HEK293 (cell line): Measurements from ENCODE around the gene WDR36.
A peak's percentile ranks its signal among the peaks of the same experiment; 100 is the strongest.

ENCODE experiments used
- CTCF ChIA-PET: fragments of 350-600 bp; formaldehyde crosslinking; extraction: SDS; loops from one replicate; lab custom pipeline; 2021; ENCODE audit warnings: antibody characterized with exemption; lab: Yijun Ruan, JAX
- POLR2A ChIA-PET: fragments of 300-600 bp; formaldehyde crosslinking; extraction: SDS; loops from one replicate; lab custom pipeline; 2020; ENCODE audit warnings: antibody characterized with exemption, inconsistent platforms; lab: Yijun Ruan, JAX
- H3K27ac ChIP-seq: fragments of 200-500 bp; sonication (Bioruptor generic); 2 replicates; pipeline ENCODE4 v1.5.1; 2014; ENCODE audit warnings: low read depth, low read length, control low read depth, inconsistent platforms; ENCODE audit errors: extremely low read depth
- H3K36me3 ChIP-seq, 2 experiments: fragments of 200-500 bp in 1 of 2; sonication (Bioruptor generic) in 1 of 2; 1 replicate in 1 of 2; 2 replicates in 1 of 2; pipeline ENCODE4 v1.5.1; 2014 to 2017; ENCODE audit warnings: inconsistent platforms in 2 of 2, low read length in 2 of 2; ENCODE audit not compliant: control insufficient read depth in 2 of 2, insufficient read depth in 1 of 2
- H3K4me1 ChIP-seq: fragments of 200-500 bp; sonication (Bioruptor generic); 2 replicates; pipeline ENCODE4 v1.5.1; 2014; ENCODE audit warnings: mild to moderate bottlenecking, low read length, inconsistent platforms; ENCODE audit not compliant: control insufficient read depth, insufficient read depth
- H3K4me3 ChIP-seq: 2 replicates; pipeline ENCODE4 v1.5.1; 2011; ENCODE audit warnings: low read depth, mild to moderate bottlenecking, control low read depth, low read length, moderate library complexity
- H3K9me3 ChIP-seq: fragments of 200-500 bp; sonication (Bioruptor generic); 2 replicates; pipeline ENCODE4 v1.5.1; 2014; ENCODE audit warnings: low read depth, low read length, inconsistent platforms; ENCODE audit not compliant: control insufficient read depth, insufficient read depth
- BCL11B ChIP-seq: fragments of 450-650 bp; formaldehyde crosslinking; IDR thresholded peaks from 2 replicates; pipeline ENCODE4 v1.5.1; 2016; ENCODE audit warnings: low read depth, missing biosample characterization, missing genetic modification characterization
- HOXA7 ChIP-seq: sonication (generic); formaldehyde crosslinking; IDR thresholded peaks from 2 replicates; pipeline ENCODE4 v1.8.1; 2022; ENCODE audit warnings: missing genetic modification reagents, borderline replicate concordance
- MYNN ChIP-seq: fragments of 450-650 bp; formaldehyde crosslinking; IDR thresholded peaks from 2 replicates; pipeline ENCODE4 v1.5.1; 2016; ENCODE audit warnings: missing biosample characterization, missing genetic modification characterization, borderline replicate concordance
- MZF1 ChIP-seq: fragments of 450-650 bp; formaldehyde crosslinking; IDR thresholded peaks from 2 replicates; pipeline ENCODE4 v1.5.1; 2017; ENCODE audit warnings: missing biosample characterization, missing genetic modification characterization, borderline replicate concordance
- PATZ1 ChIP-seq: fragments of 450-650 bp; formaldehyde crosslinking; IDR thresholded peaks from 2 replicates; pipeline ENCODE4 v1.5.1; 2016; ENCODE audit warnings: missing biosample characterization, missing genetic modification characterization
- PRDM1 ChIP-seq: fragments of 450-650 bp; formaldehyde crosslinking; IDR thresholded peaks from 2 replicates; pipeline ENCODE4; 2016; ENCODE audit warnings: missing biosample characterization, missing genetic modification characterization
- RBAK ChIP-seq: fragments of 450-650 bp; formaldehyde crosslinking; IDR thresholded peaks from 2 replicates; pipeline ENCODE4 v1.5.1; 2016; ENCODE audit warnings: missing biosample characterization, missing genetic modification characterization
- REST ChIP-seq: fragments of 450-650 bp; formaldehyde crosslinking; IDR thresholded peaks from 2 replicates; pipeline ENCODE4 v1.5.1; 2016; ENCODE audit warnings: missing biosample characterization, missing genetic modification characterization
- SP2 ChIP-seq: fragments of 450-650 bp; formaldehyde crosslinking; IDR thresholded peaks from 2 replicates; pipeline ENCODE4 v1.5.1; 2016; ENCODE audit warnings: missing biosample characterization, missing genetic modification characterization
- SP3 ChIP-seq: fragments of 450-650 bp; formaldehyde crosslinking; IDR thresholded peaks from 2 replicates; pipeline ENCODE4 v1.5.1; 2016; ENCODE audit warnings: missing biosample characterization, missing genetic modification characterization
- SP7 ChIP-seq: fragments of 450-650 bp; formaldehyde crosslinking; IDR thresholded peaks from 2 replicates; pipeline ENCODE4 v1.5.1; 2016; ENCODE audit warnings: missing biosample characterization, missing genetic modification characterization
- WT1 ChIP-seq: fragments of 450-650 bp; formaldehyde crosslinking; IDR thresholded peaks from 2 replicates; pipeline ENCODE4 v1.5.1; 2016; ENCODE audit warnings: missing biosample characterization, missing genetic modification characterization
- ZBTB8A ChIP-seq: fragments of 450-650 bp; formaldehyde crosslinking; IDR thresholded peaks from 2 replicates; pipeline ENCODE4 v1.5.1; 2016; ENCODE audit warnings: missing biosample characterization, missing genetic modification characterization
- ZFP3 ChIP-seq: fragments of 450-650 bp; formaldehyde crosslinking; IDR thresholded peaks from 2 replicates; pipeline ENCODE4 v1.5.1; 2016; ENCODE audit warnings: low read depth, missing biosample characterization, missing genetic modification characterization
- ZFP37 ChIP-seq: fragments of 450-650 bp; formaldehyde crosslinking; IDR thresholded peaks from 2 replicates; pipeline ENCODE4 v1.5.1; 2016; ENCODE audit warnings: missing biosample characterization, missing genetic modification characterization
- ZFP41 ChIP-seq: fragments of 450-650 bp; formaldehyde crosslinking; IDR thresholded peaks from 2 replicates; pipeline ENCODE4 v1.5.1; 2016; ENCODE audit warnings: missing biosample characterization, missing genetic modification characterization, borderline replicate concordance
- ZFP69B ChIP-seq: fragments of 450-650 bp; formaldehyde crosslinking; IDR thresholded peaks from 2 replicates; pipeline ENCODE4 v1.5.1; 2016; ENCODE audit warnings: missing biosample characterization, missing genetic modification characterization
- ZIC2 ChIP-seq: fragments of 450-650 bp; formaldehyde crosslinking; IDR thresholded peaks from 2 replicates; pipeline ENCODE4 v1.5.1; 2016; ENCODE audit warnings: missing biosample characterization, missing genetic modification characterization
- ZNF114 ChIP-seq: fragments of 450-650 bp; formaldehyde crosslinking; IDR thresholded peaks from 2 replicates; pipeline ENCODE4 v1.5.0; 2017; ENCODE audit warnings: missing biosample characterization, missing genetic modification characterization
- ZNF133 ChIP-seq: fragments of 450-650 bp; formaldehyde crosslinking; IDR thresholded peaks from 2 replicates; pipeline ENCODE4 v1.5.1; 2016; ENCODE audit warnings: missing biosample characterization, missing genetic modification characterization
- ZNF138 ChIP-seq: fragments of 450-650 bp; formaldehyde crosslinking; IDR thresholded peaks from 2 replicates; pipeline ENCODE4 v1.5.1; 2016; ENCODE audit warnings: missing biosample characterization, missing genetic modification characterization, borderline replicate concordance
- ZNF169 ChIP-seq: fragments of 450-650 bp; formaldehyde crosslinking; IDR thresholded peaks from 2 replicates; pipeline ENCODE4 v1.5.1; 2016; ENCODE audit warnings: missing biosample characterization, missing genetic modification characterization
- ZNF202 ChIP-seq: fragments of 450-650 bp; formaldehyde crosslinking; IDR thresholded peaks from 2 replicates; pipeline ENCODE4 v1.5.1; 2016; ENCODE audit warnings: missing biosample characterization, missing genetic modification characterization, borderline replicate concordance
- ZNF24 ChIP-seq: fragments of 450-650 bp; formaldehyde crosslinking; IDR thresholded peaks from 2 replicates; pipeline ENCODE4 v1.5.1; 2016; ENCODE audit warnings: missing biosample characterization, missing genetic modification characterization
- ZNF266 ChIP-seq: fragments of 450-650 bp; formaldehyde crosslinking; IDR thresholded peaks from 2 replicates; pipeline ENCODE4 v1.5.1; 2016; ENCODE audit warnings: missing biosample characterization, missing genetic modification characterization, low read depth
- ZNF423 ChIP-seq: fragments of 450-650 bp; formaldehyde crosslinking; IDR thresholded peaks from 2 replicates; pipeline ENCODE4 v1.5.1; 2016; ENCODE audit warnings: missing biosample characterization, missing genetic modification characterization
- ZNF433 ChIP-seq: fragments of 450-650 bp; formaldehyde crosslinking; IDR thresholded peaks from 2 replicates; pipeline ENCODE4 v1.5.1; 2016; ENCODE audit warnings: missing biosample characterization, missing genetic modification characterization, low read depth
- ZNF544 ChIP-seq: fragments of 450-650 bp; formaldehyde crosslinking; IDR thresholded peaks from 2 replicates; pipeline ENCODE4 v1.5.0; 2017; ENCODE audit warnings: missing biosample characterization, missing genetic modification characterization
- ZNF558 ChIP-seq: fragments of 450-650 bp; formaldehyde crosslinking; IDR thresholded peaks from 2 replicates; pipeline ENCODE4 v1.5.1; 2016; ENCODE audit warnings: missing biosample characterization, missing genetic modification characterization
- ZNF596 ChIP-seq: fragments of 450-650 bp; IDR thresholded peaks from 2 replicates; pipeline ENCODE4 v1.5.0; 2018; ENCODE audit warnings: missing biosample characterization, mild to moderate bottlenecking, missing genetic modification characterization, moderate library complexity
- ZNF701 ChIP-seq: fragments of 450-650 bp; formaldehyde crosslinking; IDR thresholded peaks from 2 replicates; pipeline ENCODE4 v1.5.1; 2016; ENCODE audit warnings: missing biosample characterization, missing genetic modification characterization
- ZNF843 ChIP-seq: fragments of 450-650 bp; formaldehyde crosslinking; IDR thresholded peaks from 2 replicates; pipeline ENCODE4 v1.5.1; 2016; ENCODE audit warnings: missing biosample characterization, missing genetic modification characterization
- ZXDB ChIP-seq: fragments of 450-650 bp; formaldehyde crosslinking; IDR thresholded peaks from 2 replicates; pipeline ENCODE4 v1.5.1; 2016; ENCODE audit warnings: missing biosample characterization, missing genetic modification characterization

Gene WDR36

GRCh38 chr5:111092062-111092853, at the start of gene WDR36:
TSS of gene WDR36 (plus strand) at chr5:111092348. CDS start at chr5:111092457, 109 bp downstream.
- no peaks in the 10 kb centered on the region for H3K9me3 ChIP-seq
- H3K4me1 ChIP-seq = no peaks in the 10 kb centered on the region
- ChIA-PET CTCF (interaction anchor here (0.6 to 0.8 kb wide), 3 partner anchors 12 to 186 kb away, joined by 3 to 4 read pairs (median 3); no protein-coding TSS in a partner anchor), POLR2A (interaction anchor here (0.6 to 1.7 kb wide), 5 partner anchors 11 to 548 kb away, joined by 3 to 5 read pairs (median 4); partner anchors contain the start of gene SLC25A46)
- H3K36me3 ChIP-seq = peaks cover 3 to 22% of the 10 kb centered on the region in 2 experiments
- H3K4me3 ChIP-seq = peak within 1 kb of the TSS; percentile 48
- peak within 1 kb of the TSS; percentile 59 for H3K27ac ChIP-seq
- TF ChIP-seq SP3 (tag by site-specific recombination) (peak; percentile 79), ZNF544 (tag by site-specific recombination) (peak; percentile 50; the same call in 1 of the 2 replicates), MYNN (peak; percentile 84), ZNF138 (tag by site-specific recombination) (no peak), PATZ1 (tag by site-specific recombination) (peak; percentile 31; the same call in 1 of the 2 replicates), WT1 (tag by site-specific recombination) (peak; percentile 34), SP7 (tag by site-specific recombination) (peak; percentile 96), BCL11B (tag by site-specific recombination) (no peak), ZFP3 (no peak), ZFP41 (tag by site-specific recombination) (no peak; the same call in 1 of the 2 replicates), ZNF433 (tag by site-specific recombination) (no peak), ZFP37 (tag by site-specific recombination) (peak; percentile 96), ZNF24 (tag by site-specific recombination) (peak; percentile 97), SP2 (tag by site-specific recombination) (peak; percentile 79), ZNF843 (peak; percentile 47; the same call in 1 of the 2 replicates), ZFP69B (tag by site-specific recombination) (peak; percentile 94), ZNF701 (tag by site-specific recombination) (peak; percentile 31; the same call in 1 of the 2 replicates), ZNF423 (no peak), ZXDB (tag by site-specific recombination) (peak; percentile 97), MZF1 (tag by site-specific recombination) (peak; percentile 88), HOXA7 (no peak), ZNF266 (tag by site-specific recombination) (no peak), ZNF169 (tag by site-specific recombination) (no peak), ZBTB8A (tag by site-specific recombination) (peak; percentile 86), ZIC2 (tag by site-specific recombination) (peak; percentile 31), ZNF202 (tag by site-specific recombination) (no peak), REST (peak; percentile 76; the same call in 1 of the 2 replicates), ZNF133 (tag by site-specific recombination) (peak; percentile 36; the same call in 1 of the 2 replicates), ZNF114 (tag by site-specific recombination) (no peak), ZNF558 (tag by site-specific recombination) (peak; percentile 84), PRDM1 (tag by site-specific recombination) (no peak), RBAK (tag by site-specific recombination) (no peak; the same call in 1 of the 2 replicates), ZNF596 (tag by site-specific recombination) (0 out of 2 replicates have a peak, but pooled peaks have one; percentile 17)
